GM21381 (cell line): ENCODE measurements around the gene GPR171.

Experiments used
- ATAC-seq: cut with Tn5 transposase; IDR thresholded peaks from one replicate; pipeline ENCODE4 v1.9.1; 2021; ENCODE audit warnings: mild to moderate bottlenecking, moderate library complexity; ENCODE audit not compliant: unreplicated experiment

The GPR171 gene

GRCh38 chr3:151214459-151214858 is 11.4 kb upstream of the GPR171 start:
- no peak for ATAC-seq

GRCh38 chr3:151213881-151214280 is 10.9 kb upstream of the GPR171 start:
- no peak for ATAC-seq

- no peak for ATAC-seq
These were observed 10.1 kb upstream of the GPR171 start for GRCh38 chr3:151213151-151213550.

GRCh38 chr3:151210676-151211381 is 7.8 kb upstream of the GPR171 start:
- ATAC-seq = peak; percentile 71

GRCh38 chr3:151209654-151210053 is 6.6 kb upstream of the GPR171 start:
- ATAC-seq = no peak

GRCh38 chr3:151206201-151206600 is 3.2 kb upstream of the GPR171 start:
- no peak for ATAC-seq

GRCh38 chr3:151205482-151205881 is 2.5 kb upstream of the GPR171 start:
- no peak for ATAC-seq

- ATAC-seq = no peak
These were observed 1.8 kb upstream of the GPR171 start for GRCh38 chr3:151204530-151205402.

- no peak for ATAC-seq
These were observed 1.8 kb downstream of the GPR171 start for GRCh38 chr3:151201051-151201730.

- no peak for ATAC-seq
These were observed 2.4 kb downstream of the GPR171 start for GRCh38 chr3:151200586-151200985.

- ATAC-seq = no peak
These were observed 3.2 kb downstream of the GPR171 start for GRCh38 chr3:151199554-151200438.

GRCh38 chr3:151198849-151199248 is 4.2 kb downstream of the GPR171 start:
- no peak for ATAC-seq

GRCh38 chr3:151197981-151198767 is 4.8 kb downstream of the GPR171 start:
- no peak for ATAC-seq

- ATAC-seq = no peak
These were observed 5.8 kb downstream of the GPR171 start for GRCh38 chr3:151197228-151197627.

- ATAC-seq = no peak
These were observed 6.6 kb downstream of the GPR171 start for GRCh38 chr3:151196434-151196833.

GRCh38 chr3:151195826-151196225 is 7.2 kb downstream of the GPR171 start:
- no peak for ATAC-seq

GRCh38 chr3:151192545-151192944 is 10.5 kb downstream of the GPR171 start:
- ATAC-seq = no peak

GRCh38 chr3:151191095-151191494 is 11.9 kb downstream of the GPR171 start:
- no peak for ATAC-seq

GRCh38 chr3:151183265-151183671 is 19.7 kb downstream of the GPR171 start:
- ATAC-seq = no peak
